Calu3 (cell line): ENCODE data around the gene MAP1LC3A. TPM values are rescaled to one million over a fixed set of nuclear protein-coding genes. Genes with fewer than 3 reads are reported as not detected.

ENCODE experiments used
- BruUV-seq: library from RNA; stranded (reverse); fragments of 400-500 nt; replicated peaks from 2 replicates; lab custom pipeline; 2021; lab: Mats Ljungman, UMichigan
- CTCF ChIA-PET: fragments of 300-600 bp; sonication (Branson Sonifier 250); formaldehyde crosslinking; loops from one replicate; lab custom pipeline; 2022; ENCODE audit warnings: antibody characterized with exemption; lab: Charles Lee
- DNase-seq: peaks from one replicate; pipeline ENCODE4 v3.0.0; 2022
- H3K27ac Mint-ChIP-seq: one replicate; pipeline ENCODE4 v1.8.0; 2022; ENCODE audit warnings: mixed read lengths; ENCODE audit not compliant: unreplicated experiment
- H3K27me3 Mint-ChIP-seq: one replicate; pipeline ENCODE4 v1.8.0; 2022; ENCODE audit warnings: mixed read lengths; ENCODE audit not compliant: unreplicated experiment
- H3K36me3 Mint-ChIP-seq: one replicate; pipeline ENCODE4 v1.8.0; 2022; ENCODE audit warnings: mild to moderate bottlenecking, moderate library complexity, mixed read lengths; ENCODE audit not compliant: insufficient read depth, unreplicated experiment
- H3K4me1 Mint-ChIP-seq: one replicate; pipeline ENCODE4 v1.8.0; 2022; ENCODE audit warnings: mild to moderate bottlenecking, low read depth, mixed read lengths; ENCODE audit not compliant: unreplicated experiment
- H3K4me3 Mint-ChIP-seq: one replicate; pipeline ENCODE4 v1.8.0; 2022; ENCODE audit warnings: mild to moderate bottlenecking, low read depth, moderate library complexity, mixed read lengths; ENCODE audit not compliant: unreplicated experiment
- H3K9me3 Mint-ChIP-seq: one replicate; pipeline ENCODE4 v1.8.0; 2022; ENCODE audit warnings: low read depth, mixed read lengths; ENCODE audit not compliant: unreplicated experiment
- CTCF ChIP-seq: fragments of 200-600 bp; IDR thresholded peaks from one replicate; pipeline ENCODE4 v1.8.0; 2022; ENCODE audit warnings: antibody characterized with exemption; ENCODE audit not compliant: unreplicated experiment
- intact Hi-C: fragments of 100-400 bp; cut with micrococcal nuclease; formaldehyde crosslinking; loops from one replicate; pipeline ENCODE4 v1.10.0; 2022; ENCODE audit not compliant: unreplicated experiment
- total RNA-seq: library from RNA; stranded (reverse); gene quantifications from 2 replicates; pipeline ENCODE4 v1.2.3, GENCODE V29; 2022

The MAP1LC3A gene
- total RNA-seq, 1 experiment from 2014 or later: 0.78 TPM

- peaks cover 4% of the 10 kb centered on the region for H3K4me1 Mint-ChIP-seq
- no peak for TF ChIP-seq CTCF
- no peaks in the 10 kb centered on the region for H3K27me3 Mint-ChIP-seq
- no TSS peak for BruUV-seq
- H3K9me3 Mint-ChIP-seq: no peaks in the 10 kb centered on the region
- no peak overlapping the region for H3K27ac Mint-ChIP-seq
- intact Hi-C loops: no loop called here
- no peak overlapping the region for H3K4me3 Mint-ChIP-seq
- H3K36me3 Mint-ChIP-seq: peaks cover 12% of the 10 kb centered on the region
- no peak for DNase-seq
- CTCF ChIA-PET: no interaction called here
Observed at GRCh38 chr20:34574426-34574825, 15.9 kb downstream of the MAP1LC3A start.

- no TSS peak for BruUV-seq
- H3K4me1 Mint-ChIP-seq: peaks cover 8% of the 10 kb centered on the region
- H3K9me3 Mint-ChIP-seq: no peaks in the 10 kb centered on the region
- CTCF ChIA-PET: no interaction called here
- H3K4me3 Mint-ChIP-seq: no peak overlapping the region
- H3K36me3 Mint-ChIP-seq: peaks cover 12% of the 10 kb centered on the region
- TF ChIP-seq CTCF: no peak
- H3K27me3 Mint-ChIP-seq: no peaks in the 10 kb centered on the region
- DNase-seq: no peak
- intact Hi-C loops: no loop called here
- no peak overlapping the region for H3K27ac Mint-ChIP-seq
Observed at GRCh38 chr20:34574861-34575260, 16.3 kb downstream of the MAP1LC3A start.

GRCh38 chr20:34575271-34575670 lies 16.8 kb downstream of the MAP1LC3A start:
- H3K4me1 Mint-ChIP-seq: peaks cover 12% of the 10 kb centered on the region
- intact Hi-C loops: no loop called here

GRCh38 chr20:34575756-34576155 lies 17.2 kb downstream of the MAP1LC3A start:
- no peak for DNase-seq
- no peak overlapping the region for H3K27ac Mint-ChIP-seq
- no peak overlapping the region for H3K4me3 Mint-ChIP-seq
- no peak for TF ChIP-seq CTCF
- no TSS peak for BruUV-seq
- peaks cover 11% of the 10 kb centered on the region for H3K36me3 Mint-ChIP-seq
- no peaks in the 10 kb centered on the region for H3K9me3 Mint-ChIP-seq
- H3K4me1 Mint-ChIP-seq: peaks cover 17% of the 10 kb centered on the region
- intact Hi-C loops: no loop called here
- CTCF ChIA-PET: no interaction called here
- H3K27me3 Mint-ChIP-seq: no peaks in the 10 kb centered on the region

More at GRCh38 chr20:34575271-34575670, 16.8 kb downstream of the MAP1LC3A start:
- TF ChIP-seq CTCF: no peak
- BruUV-seq: no TSS peak
- no peak for DNase-seq
- no peaks in the 10 kb centered on the region for H3K9me3 Mint-ChIP-seq
- CTCF ChIA-PET: no interaction called here
- H3K27me3 Mint-ChIP-seq: no peaks in the 10 kb centered on the region
- H3K27ac Mint-ChIP-seq: no peak overlapping the region
- peaks cover 12% of the 10 kb centered on the region for H3K36me3 Mint-ChIP-seq
- H3K4me3 Mint-ChIP-seq: no peak overlapping the region
